SK-N-MC (cell line): Measurements from ENCODE around the gene TBC1D3B.

Source experiments
- EZH2 ChIP-seq: fragments of 200-600 bp; sonication (generic); IDR thresholded peaks from one replicate; pipeline ENCODE4 v1.6.1; 2017; ENCODE audit warnings: antibody characterized with exemption
- FOXP2 ChIP-seq: optimal IDR thresholded peaks from 2 replicates; pipeline ENCODE3; 2011; ENCODE audit warnings: mild to moderate bottlenecking, moderate library complexity; ENCODE audit not compliant: insufficient read depth; ENCODE audit errors: extremely low read length, control extremely low read depth
- POLR2AphosphoS5 ChIP-seq: IDR thresholded peaks from 2 replicates; pipeline ENCODE4 v1.6.1; 2012; ENCODE audit warnings: mild to moderate bottlenecking, low read depth, low read length, borderline replicate concordance

DNA sequence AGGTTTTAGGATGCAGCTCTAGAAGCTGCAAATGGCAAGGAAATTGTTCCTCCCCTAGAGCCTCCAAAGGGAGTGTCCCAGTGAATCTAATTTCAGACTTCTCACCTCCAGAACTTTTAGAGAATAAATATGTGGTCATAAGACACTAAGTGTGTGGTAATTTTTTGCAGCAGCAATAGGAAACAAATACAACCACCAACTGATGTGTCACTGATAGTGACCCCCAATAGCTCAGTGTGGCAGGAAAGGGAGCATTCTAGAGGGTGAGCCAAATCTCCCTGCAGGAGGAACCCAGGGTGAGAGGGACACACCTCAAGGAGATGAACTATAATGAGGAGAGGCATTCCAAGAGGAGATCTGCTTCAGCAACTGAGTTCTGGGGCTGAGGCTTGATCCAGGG is 38.5 kb upstream of the TBC1D3B start:
- TF ChIP-seq EZH2: no peak
- no peak for TF ChIP-seq POLR2AphosphoS5
- no peak for TF ChIP-seq FOXP2
